GM12878 (cell line): ENCODE results near the gene IL18R1. TPM values are rescaled to one million over a fixed set of nuclear protein-coding genes. Genes with fewer than 3 reads are reported as not detected.

Experiments
- ATAC-seq: fragments of 200-7000 bp; cut with Tn5 transposase; 3 replicates; pipeline ENCODE4 v1.9.1; 2020; ENCODE audit warnings: mild to moderate bottlenecking, moderate library complexity
- BruUV-seq: library from RNA; stranded (reverse); fragments of 400-500 nt; replicated peaks from 2 replicates; lab custom pipeline; 2021; lab: Mats Ljungman, UMichigan
- CTCF ChIA-PET: fragments of 300-600 bp; sonication (Branson Sonifier 250); formaldehyde crosslinking; extraction: SDS; loops from one replicate; lab custom pipeline; 2021; ENCODE audit warnings: inconsistent platforms; lab: Yijun Ruan, JAX
- POLR2A ChIA-PET: fragments of 350-600 bp; formaldehyde crosslinking; extraction: SDS; loops from one replicate; lab custom pipeline; 2021; ENCODE audit warnings: inconsistent platforms; lab: Charles Lee
- RAD21 ChIA-PET: fragments of 300-600 bp; sonication (Branson Sonifier 250); formaldehyde crosslinking; loops from one replicate; lab custom pipeline; 2023; ENCODE audit warnings: antibody characterized with exemption; ENCODE audit not compliant: unreplicated experiment; lab: Charles Lee
- SMC1A ChIA-PET: fragments of 300-600 bp; sonication (Branson Sonifier 250); formaldehyde crosslinking; loops from one replicate; lab custom pipeline; 2023; ENCODE audit not compliant: unreplicated experiment, uncharacterized antibody; lab: Charles Lee
- DNase-seq: peaks from one replicate; pipeline ENCODE4 v3.0.0-alpha.2; 2011; ENCODE audit warnings: low read depth, low spot score
- FAIRE-seq: peaks from 3 replicates; lab custom pipeline; 2011; peaks lifted over from hg19 to GRCh38; lab: Jason Lieb, UNC
- H2AFZ ChIP-seq: 2 replicates; pipeline ENCODE4 v1.6.0; 2011; ENCODE audit warnings: low read depth, low read length, control low read depth; ENCODE audit not compliant: control insufficient read depth
- H3K27ac ChIP-seq: 2 replicates; pipeline ENCODE4 v1.5.1; 2011; ENCODE audit warnings: control low read depth; ENCODE audit not compliant: control insufficient read depth, insufficient read depth
- H3K27me3 ChIP-seq, 2 experiments: replicated peaks in 1 of 2; 2 replicates each; pipeline versions ENCODE4 v1.6.0 to v1.6.1; 2011; ENCODE audit warnings: low read length in 1 of 2; ENCODE audit not compliant: control insufficient read depth in 2 of 2, insufficient read depth in 2 of 2
- H3K36me3 ChIP-seq, 2 experiments: 2 replicates each; pipeline ENCODE4 v1.5.1; 2011; ENCODE audit warnings: low read length in 1 of 2; ENCODE audit not compliant: control insufficient read depth in 2 of 2, insufficient read depth in 2 of 2
- H3K4me1 ChIP-seq: 2 replicates; pipeline ENCODE4 v1.6.1; 2011; ENCODE audit warnings: mild to moderate bottlenecking, low read length, moderate library complexity, mixed read lengths; ENCODE audit not compliant: control insufficient read depth, insufficient read depth
- H3K4me2 ChIP-seq: 2 replicates; pipeline ENCODE4 v1.6.0; 2011; ENCODE audit warnings: control low read depth; ENCODE audit not compliant: control insufficient read depth, insufficient read depth
- H3K4me3 ChIP-seq: fragments of 200-600 bp; sonication (generic); 2 replicates; pipeline ENCODE4 v1.5.1; 2016
- H3K79me2 ChIP-seq: 2 replicates; pipeline ENCODE4 v1.6.0; 2011; ENCODE audit warnings: low read length; ENCODE audit not compliant: control insufficient read depth, insufficient read depth
- H3K9ac ChIP-seq: 2 replicates; pipeline ENCODE4 v1.8.0; 2011; ENCODE audit warnings: low read length, control low read depth, mixed read lengths; ENCODE audit not compliant: control insufficient read depth, insufficient read depth
- H3K9me3 ChIP-seq: replicated peaks from 3 replicates; pipeline ENCODE4 v1.5.1; 2011; ENCODE audit warnings: mild to moderate bottlenecking, low read length; ENCODE audit not compliant: control insufficient read depth, insufficient read depth
- H4K20me1 ChIP-seq: 2 replicates; pipeline ENCODE4 v1.6.0; 2011; ENCODE audit not compliant: control insufficient read depth, insufficient read depth
- BCL11A ChIP-seq: IDR thresholded peaks from 2 replicates; pipeline ENCODE4 v1.6.1; 2011; ENCODE audit warnings: low read depth, low read length
- EED ChIP-seq: sonication (generic); IDR thresholded peaks from 2 replicates; pipeline ENCODE4 v1.6.1; 2016; ENCODE audit warnings: antibody characterized with exemption, low read depth
- ELK1 ChIP-seq: IDR thresholded peaks from 2 replicates; pipeline ENCODE4 v1.6.1; 2012; ENCODE audit warnings: low read depth, low read length, improper control_type of control experiment
- HDAC2 ChIP-seq: fragments of 200-600 bp; sonication (generic); IDR thresholded peaks from 2 replicates; pipeline ENCODE4 v1.6.1; 2017
- JUNB ChIP-seq: IDR thresholded peaks from 2 replicates; pipeline ENCODE4 v1.6.1; 2016; ENCODE audit warnings: antibody characterized with exemption, mild to moderate bottlenecking
- JUND ChIP-seq: IDR thresholded peaks from 2 replicates; pipeline ENCODE4 v1.6.1; 2012; ENCODE audit warnings: low read depth, mild to moderate bottlenecking, low read length, improper control_type of control experiment, moderate library complexity
- KLF5 ChIP-seq: fragments of 450-650 bp; IDR thresholded peaks from 2 replicates; pipeline ENCODE4 v1.6.1; 2014; ENCODE audit warnings: mild to moderate bottlenecking; ENCODE audit not compliant: partially characterized antibody
- NKRF ChIP-seq: fragments of 450-650 bp; conservative IDR thresholded peaks from 2 replicates; pipeline ENCODE4 v1.6.1; 2017; ENCODE audit warnings: mild to moderate bottlenecking, moderate library complexity
- RBBP5 ChIP-seq: fragments of 200-600 bp; sonication (generic); conservative IDR thresholded peaks from 2 replicates; pipeline ENCODE4 v1.6.1; 2016
- RCOR1 ChIP-seq: conservative IDR thresholded peaks from 2 replicates; pipeline ENCODE4 v1.6.1; 2012; ENCODE audit warnings: low read depth, low read length, improper control_type of control experiment
- SIN3A ChIP-seq: IDR thresholded peaks from 2 replicates; pipeline ENCODE4 v1.6.1; 2012; ENCODE audit warnings: low read depth, low read length, improper control_type of control experiment
- SREBF1 ChIP-seq: IDR thresholded peaks from 2 replicates; pipeline ENCODE4 v1.6.1; 2012; ENCODE audit warnings: mild to moderate bottlenecking, low read length
- SREBF2 ChIP-seq: IDR thresholded peaks from 2 replicates; pipeline ENCODE4 v1.6.1; 2012; ENCODE audit warnings: mild to moderate bottlenecking, low read length
- TBL1XR1 ChIP-seq: IDR thresholded peaks from 2 replicates; pipeline ENCODE4 v1.6.1; 2012; ENCODE audit warnings: low read depth, low read length, improper control_type of control experiment
- ZNF592 ChIP-seq: fragments of 450-650 bp; IDR thresholded peaks from 2 replicates; pipeline ENCODE4 v1.6.1; 2017; ENCODE audit warnings: mild to moderate bottlenecking, moderate library complexity
- WGBS: methylation state at CpG from one replicate; pipeline ENCODE4 v1.1.6; 2016; ENCODE audit warnings: low lambda C conversion rate; ENCODE audit not compliant: insufficient replicate concordance, insufficient coverage; ENCODE audit errors: missing lambda C conversion rate; 5-methylcytosine and 5-hydroxymethylcytosine counted together
- in situ Hi-C: fragments of 300-500 bp; cut with MboI; formaldehyde crosslinking; loops from 9 replicates; pipeline ENCODE4 v1.14.3; 2018; ENCODE audit warnings: mixed read lengths
- intact Hi-C: fragments of 100-400 bp; cut with micrococcal nuclease; formaldehyde crosslinking; loops from one replicate; pipeline ENCODE4 v1.14.2; 2022; ENCODE audit not compliant: unreplicated experiment
- polyA plus RNA-seq, 11 experiments: library from polyadenylated mRNA; depleted of rRNA in 4 of 11; unstranded in 6 of 11; stranded (reverse) in 5 of 11; fragments of >200 nt; fragmentation: Nextera tagmentation in 4 of 11; fragmentation: Illumina TruSeq in 1 of 11; extraction: Ambion mirVana in 4 of 11; extraction: Trizol in 1 of 11; gene quantifications; 1 replicate in 1 of 11; 2 replicates in 10 of 11; pipeline versions ENCODE4 v1.2.1 to v1.2.3, GENCODE V29; 2011 to 2016; ENCODE audit warnings: inconsistent platforms in 2 of 11, missing spikeins in 2 of 11, low read depth in 1 of 11
- total RNA-seq, 4 experiments: library from RNA; depleted of rRNA in 3 of 4; stranded (reverse); fragments of >200 nt in 3 of 4; fragmentation: Illumina TruSeq in 1 of 4; extraction: Trizol in 1 of 4; gene quantifications; 2 replicates each; pipeline versions ENCODE4 v1.2.1 to v1.2.3, GENCODE V29; 2013 to 2021

IL18R1 gene
- total and polyA plus RNA-seq, 10 of the 15 experiments (the other 5 are each of a cell fraction or from before 2014, with no cell fraction given), result 3.5 to 15.5 (median 11.1) TPM

- TF ChIP-seq JUNB (no peak), HDAC2 (no peak), BCL11A (no peak), NKRF (no peak)
- TF ChIP-seq, all 136 proteins: peak for 0
Measured at GRCh38 chr2:102438578-102438977, 83.0 kb downstream of the IL18R1 start (continued).

GRCh38 chr2:102439065-102439695 lies 83.6 kb downstream of the IL18R1 start:
- Histone ChIP-seq H3K4me3 (no peak overlapping the region), H3K9me3 (no peaks in the 10 kb centered on the region), H2AFZ (no peak overlapping the region), H3K9ac (no peak overlapping the region), H3K79me2 (no peaks in the 10 kb centered on the region), H3K4me1 (peaks cover 24% of the 10 kb centered on the region), H4K20me1 (no peaks in the 10 kb centered on the region), H3K4me2 (no peak overlapping the region), H3K27me3 (no peaks in the 10 kb centered on the region), H3K36me3 (no peaks in the 10 kb centered on the region), H3K27ac (no peak overlapping the region)
- BruUV-seq, result no TSS peak
- intact Hi-C loops (loop anchor here (5.0 kb wide), 1 partner anchor 357 kb away; no protein-coding TSS in a partner anchor), in situ Hi-C loops (no loop called here)
- ATAC-seq, result no peak
- SMC1A ChIA-PET, result interaction anchor here (1.1 to 1.3 kb wide), 2 partner anchors 15 to 83 kb away, joined by 3 to 4 read pairs; no protein-coding TSS in a partner anchor
- CTCF ChIA-PET, result interaction anchor here (1.1 to 5.8 kb wide), 5 partner anchors 9 to 419 kb away, joined by 3 to 34 read pairs (median 4); no protein-coding TSS in a partner anchor
- POLR2A ChIA-PET, result no interaction called here
- WGBS, result 16% methylated on average over 6 of the region's 6 CpGs
- no peak for FAIRE-seq
- DNase-seq, result no peak
- RAD21 ChIA-PET, result interaction anchor here (0.9 to 3.1 kb wide), 5 partner anchors 9 to 199 kb away, joined by 3 to 15 read pairs (median 5); no protein-coding TSS in a partner anchor
- TF ChIP-seq TBL1XR1 (no peak), SREBF1 (no peak), RCOR1 (no peak), SIN3A (no peak), SREBF2 (no peak), ELK1 (no peak), JUND (no peak), EED (no peak), ZNF592 (no peak), RBBP5 (no peak), KLF5 (no peak)
